CD4-positive, alpha-beta T cell (primary cell): ENCODE results near the gene MKI67. TPM values are rescaled to one million over a fixed set of nuclear protein-coding genes. Genes with fewer than 3 reads are reported as not detected.

Experiments
- ATAC-seq: fragments of 200-7000 bp; cut with Tn5 transposase; one replicate; pipeline ENCODE4 v1.10.0; 2022; ENCODE audit warnings: mild to moderate bottlenecking; ENCODE audit not compliant: poor library complexity
- CTCF ChIA-PET: fragments of 350-600 bp; sonication (Branson Sonifier 250); formaldehyde crosslinking; loops from one replicate; lab custom pipeline; 2021; ENCODE audit warnings: antibody characterized with exemption, inconsistent platforms; lab: Charles Lee
- POLR2A ChIA-PET: fragments of 350-600 bp; sonication (Branson Sonifier 250); formaldehyde crosslinking; loops from one replicate; lab custom pipeline; 2021; ENCODE audit warnings: antibody characterized with exemption, inconsistent platforms; lab: Charles Lee
- DNase-seq, 14 experiments: peaks; one replicate each; pipeline ENCODE4 v3.0.0-alpha.2; 2013 to 2020; ENCODE audit warnings: mixed read lengths in 2 of 14
- H3K27ac ChIP-seq, 2 donors: one replicate each; pipeline versions ENCODE4 v1.5.1 to v1.7.0; 2013; ENCODE audit warnings: low read length in 2 of 2, low read depth in 1 of 2, mild to moderate bottlenecking in 1 of 2
- H3K27me3 ChIP-seq, 2 experiments: 1 replicate in 1 of 2; 2 replicates in 1 of 2; pipeline versions ENCODE4 v1.6.1 to v1.7.0; 2013; ENCODE audit warnings: low read length in 2 of 2, control low read depth in 1 of 2, mild to moderate bottlenecking in 1 of 2, moderate library complexity in 1 of 2; ENCODE audit not compliant: insufficient read depth in 2 of 2, control insufficient read depth in 1 of 2
- H3K36me3 ChIP-seq: one replicate; pipeline ENCODE4 v1.6.1; 2013; ENCODE audit warnings: low read length, control low read depth; ENCODE audit not compliant: insufficient read depth
- H3K4me1 ChIP-seq: one replicate; pipeline ENCODE4 v1.6.1; 2013; ENCODE audit warnings: low read length, control low read depth; ENCODE audit not compliant: insufficient read depth
- H3K4me3 ChIP-seq: one replicate; pipeline ENCODE4 v1.5.1; 2013; ENCODE audit warnings: mild to moderate bottlenecking, low read length, moderate library complexity
- H3K9me3 ChIP-seq, 2 experiments: 1 replicate in 1 of 2; 2 replicates in 1 of 2; pipeline versions ENCODE4 v1.6.1 to v1.7.0; 2013; ENCODE audit warnings: low read length in 2 of 2, mild to moderate bottlenecking in 2 of 2, control low read depth in 1 of 2, moderate library complexity in 1 of 2; ENCODE audit not compliant: control insufficient read depth in 1 of 2, insufficient read depth in 1 of 2
- H3K27ac Mint-ChIP-seq: one replicate; pipeline ENCODE4 v1.8.0; 2020; ENCODE audit warnings: mixed read lengths
- H3K27me3 Mint-ChIP-seq: one replicate; pipeline ENCODE4 v1.8.0; 2021; ENCODE audit warnings: mixed read lengths
- H3K36me3 Mint-ChIP-seq: one replicate; pipeline ENCODE4 v1.8.0; 2021; ENCODE audit warnings: low read depth, mixed read lengths
- H3K4me1 Mint-ChIP-seq: one replicate; pipeline ENCODE4 v1.8.0; 2021; ENCODE audit warnings: low read depth, mixed read lengths
- H3K4me3 Mint-ChIP-seq: one replicate; pipeline ENCODE4 v1.8.0; 2020; ENCODE audit warnings: mild to moderate bottlenecking, mixed read lengths
- H3K9me3 Mint-ChIP-seq: one replicate; pipeline ENCODE4 v1.8.0; 2020; ENCODE audit warnings: mixed read lengths
- intact Hi-C, 2 experiments: fragments of 100-400 bp; cut with DNase I in 1 of 2; cut with micrococcal nuclease in 1 of 2; formaldehyde crosslinking; loops; one replicate each; pipeline versions ENCODE4 v1.15.1 to v1.9.0; 2023 to 2025; cut with DNase I, micrococcal nuclease
- total RNA-seq, 174 experiments: library from RNA in 2 of 174; stranded (reverse) in 2 of 174; gene quantifications; one replicate each; pipeline ENCODE4 v1.2.3 and lab custom pipeline; 2021 to 2026
- TF ChIP-seq, protein P1 (sequence below): fragments of 200-600 bp; IDR thresholded peaks from one replicate; pipeline ENCODE4 v1.8.0; 2022; ENCODE audit warnings: antibody characterized with exemption, mild to moderate bottlenecking

The MKI67 gene
- total RNA-seq, 2 experiments from 2014 or later = 0.92 to 1.2 TPM

DNA sequence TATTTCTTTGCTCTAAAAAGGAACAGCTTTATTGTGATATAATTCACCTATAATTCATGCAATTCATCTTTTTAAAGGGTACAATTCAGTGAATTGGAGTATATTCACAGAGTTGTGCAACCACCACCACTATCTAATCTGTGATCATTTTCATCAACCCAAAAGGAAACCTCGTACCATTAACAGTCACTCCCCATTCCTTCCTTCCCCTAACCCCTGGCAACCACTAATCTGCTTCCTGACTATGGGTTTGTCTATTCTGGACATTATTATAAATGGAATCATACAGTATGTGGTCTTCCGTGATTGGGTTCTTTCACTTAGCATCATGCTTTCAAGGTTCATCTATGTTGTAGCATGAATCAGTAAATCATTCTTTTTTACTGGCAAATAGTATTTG, 52.3 kb downstream of the MKI67 start:
- intact Hi-C loops = no loop called here
- Histone ChIP-seq H3K36me3 (peaks cover 97% of the 10 kb centered on the region), H3K4me1 (peaks cover 9% of the 10 kb centered on the region), H3K27ac (no peak overlapping the region), H3K27me3 (no peaks in the 10 kb centered on the region), H3K9me3 (no peaks in the 10 kb centered on the region), H3K4me3 (no peak overlapping the region)
- H3K36me3 Mint-ChIP-seq = peaks cover 98% of the 10 kb centered on the region
- no peaks in the 10 kb centered on the region for H3K9me3 Mint-ChIP-seq
- ChIA-PET POLR2A (no interaction called here), CTCF (interaction anchor here (2.9 kb wide), 1 partner anchor 38 kb away, joined by 14 read pairs; no protein-coding TSS in a partner anchor)
- DNase-seq (no peak), ATAC-seq (no peak)
- H3K27ac Mint-ChIP-seq = no peak overlapping the region
- no peak overlapping the region for H3K4me3 Mint-ChIP-seq
- H3K27me3 Mint-ChIP-seq = no peaks in the 10 kb centered on the region
- TF ChIP-seq, protein P1, sequence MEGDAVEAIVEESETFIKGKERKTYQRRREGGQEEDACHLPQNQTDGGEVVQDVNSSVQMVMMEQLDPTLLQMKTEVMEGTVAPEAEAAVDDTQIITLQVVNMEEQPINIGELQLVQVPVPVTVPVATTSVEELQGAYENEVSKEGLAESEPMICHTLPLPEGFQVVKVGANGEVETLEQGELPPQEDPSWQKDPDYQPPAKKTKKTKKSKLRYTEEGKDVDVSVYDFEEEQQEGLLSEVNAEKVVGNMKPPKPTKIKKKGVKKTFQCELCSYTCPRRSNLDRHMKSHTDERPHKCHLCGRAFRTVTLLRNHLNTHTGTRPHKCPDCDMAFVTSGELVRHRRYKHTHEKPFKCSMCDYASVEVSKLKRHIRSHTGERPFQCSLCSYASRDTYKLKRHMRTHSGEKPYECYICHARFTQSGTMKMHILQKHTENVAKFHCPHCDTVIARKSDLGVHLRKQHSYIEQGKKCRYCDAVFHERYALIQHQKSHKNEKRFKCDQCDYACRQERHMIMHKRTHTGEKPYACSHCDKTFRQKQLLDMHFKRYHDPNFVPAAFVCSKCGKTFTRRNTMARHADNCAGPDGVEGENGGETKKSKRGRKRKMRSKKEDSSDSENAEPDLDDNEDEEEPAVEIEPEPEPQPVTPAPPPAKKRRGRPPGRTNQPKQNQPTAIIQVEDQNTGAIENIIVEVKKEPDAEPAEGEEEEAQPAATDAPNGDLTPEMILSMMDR = no peak
- peaks cover 16% of the 10 kb centered on the region for H3K4me1 Mint-ChIP-seq

DNA sequence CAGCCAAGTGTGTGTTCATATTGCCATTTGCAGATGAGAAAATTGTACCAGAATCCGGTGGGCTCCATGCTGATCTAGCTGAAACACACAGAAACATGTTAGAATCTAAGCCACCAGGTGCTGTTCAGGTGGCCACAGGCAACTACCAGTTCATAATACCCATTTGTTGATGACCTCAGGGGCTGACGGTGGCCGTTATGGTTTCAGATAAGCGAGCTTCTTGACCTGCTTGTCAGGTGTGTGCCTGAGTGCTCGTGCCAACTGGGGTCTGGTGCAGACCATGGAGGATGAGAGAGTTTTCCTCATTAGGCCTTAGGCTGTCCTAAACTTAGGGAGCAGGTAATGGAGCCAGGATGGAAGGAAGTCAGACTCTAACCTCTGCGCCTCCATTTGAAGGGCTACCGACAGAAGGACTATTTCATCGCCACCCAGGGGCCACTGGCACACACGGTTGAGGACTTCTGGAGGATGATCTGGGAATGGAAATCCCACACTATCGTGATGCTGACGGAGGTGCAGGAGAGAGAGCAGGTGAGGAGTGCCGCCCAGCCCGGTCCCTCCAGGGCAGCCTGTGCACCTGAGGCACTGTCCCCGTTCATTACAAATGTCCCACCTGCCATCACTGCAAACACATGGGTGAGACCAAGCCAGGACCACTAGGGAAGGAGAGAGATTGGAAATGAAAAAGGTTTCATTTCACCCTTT, 53.1 kb downstream of the MKI67 start:
- no peak overlapping the region for H3K27ac Mint-ChIP-seq
- H3K4me3 Mint-ChIP-seq = no peak overlapping the region
- Histone ChIP-seq H3K36me3 (peaks cover 97% of the 10 kb centered on the region), H3K9me3 (no peaks in the 10 kb centered on the region), H3K27ac (no peak overlapping the region), H3K4me3 (no peak overlapping the region), H3K27me3 (no peaks in the 10 kb centered on the region), H3K4me1 (peaks cover 16% of the 10 kb centered on the region)
- H3K4me1 Mint-ChIP-seq = peaks cover 16% of the 10 kb centered on the region
- DNase-seq (no peak), ATAC-seq (no peak)
- intact Hi-C loops = no loop called here
- H3K27me3 Mint-ChIP-seq = no peaks in the 10 kb centered on the region
- no peaks in the 10 kb centered on the region for H3K9me3 Mint-ChIP-seq
- ChIA-PET CTCF (interaction anchor here (1.4 to 2.9 kb wide), 2 partner anchors 37 to 166 kb away, joined by 5 to 14 read pairs; partner anchors contain the start of gene PTPRE), POLR2A (no interaction called here)
- TF ChIP-seq, protein P1 = no peak
- H3K36me3 Mint-ChIP-seq = peaks cover 93% of the 10 kb centered on the region

DNA sequence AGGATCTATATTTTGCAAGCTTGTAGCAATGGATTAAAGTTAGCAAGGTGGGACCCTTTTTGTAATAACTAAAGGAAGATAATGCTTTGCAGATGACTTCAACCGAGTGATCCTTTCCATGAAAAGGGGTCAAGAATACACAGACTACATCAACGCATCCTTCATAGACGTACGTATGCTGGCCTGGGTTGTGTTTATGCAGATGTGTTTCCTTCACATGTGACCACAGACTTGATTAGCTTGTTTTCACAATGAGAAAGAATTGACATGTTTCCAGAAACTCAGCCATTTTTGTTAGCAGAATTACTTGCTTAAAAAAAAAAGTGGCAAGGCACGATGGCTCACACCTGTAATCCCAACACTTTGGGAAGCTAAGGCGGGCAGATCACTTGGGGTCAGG, 54.2 kb downstream of the MKI67 start:
- Mint-ChIP-seq H3K27ac (no peak overlapping the region), H3K36me3 (peaks cover 95% of the 10 kb centered on the region), H3K27me3 (no peaks in the 10 kb centered on the region), H3K4me3 (no peak overlapping the region), H3K9me3 (no peaks in the 10 kb centered on the region), H3K4me1 (peaks cover 22% of the 10 kb centered on the region)
- DNase-seq (no peak), ATAC-seq (no peak)
- TF ChIP-seq, protein P1 = no peak
- ChIA-PET POLR2A (interaction anchor here (1.3 kb wide), 1 partner anchor 37 kb away, joined by 4 read pairs; no protein-coding TSS in a partner anchor), CTCF (interaction anchor here (1.4 to 2.9 kb wide), 2 partner anchors 36 to 165 kb away, joined by 5 to 14 read pairs; partner anchors contain the start of gene PTPRE)
- Histone ChIP-seq H3K4me3 (no peak overlapping the region), H3K9me3 (no peaks in the 10 kb centered on the region), H3K27me3 (no peaks in the 10 kb centered on the region), H3K27ac (no peak overlapping the region), H3K36me3 (peaks cover 97% of the 10 kb centered on the region), H3K4me1 (peaks cover 18% of the 10 kb centered on the region)
- intact Hi-C loops = no loop called here
